Amygdala (tissue), 56 donors: ENCODE measurements around the gene ITGBL1.
A peak's percentile ranks its signal among the peaks of the same experiment; 100 is the strongest.

ENCODE experiments used
- DNase-seq, 56 donors: peaks; one replicate each; lab custom pipeline; 2025; lab: John Stamatoyannopoulos, UW

ITGBL1 gene

GRCh38 chr13:101681834-101682233, 229.4 kb downstream of the ITGBL1 start:
- no peak for DNase-seq

- no peak for DNase-seq
Measured at GRCh38 chr13:101686003-101686402, 233.5 kb downstream of the ITGBL1 start.

GRCh38 chr13:101690871-101691270, 238.4 kb downstream of the ITGBL1 start:
- no peak for DNase-seq

- no peak for DNase-seq
Measured at GRCh38 chr13:101691341-101691860, 238.9 kb downstream of the ITGBL1 start.

- DNase-seq = no peak
Measured at GRCh38 chr13:101695870-101696516, 243.5 kb downstream of the ITGBL1 start.

- DNase-seq = no peak
Measured at GRCh38 chr13:101697745-101698144, 245.3 kb downstream of the ITGBL1 start.

- DNase-seq = no peak
Measured at GRCh38 chr13:101698400-101698799, 245.9 kb downstream of the ITGBL1 start.

- peak in 2 of 56 donors; percentile 0 to 3 for DNase-seq
Measured at GRCh38 chr13:101700598-101700997, 248.1 kb downstream of the ITGBL1 start.

- DNase-seq = no peak
Measured at GRCh38 chr13:101703081-101703480, 250.6 kb downstream of the ITGBL1 start.

GRCh38 chr13:101703838-101704237, 251.4 kb downstream of the ITGBL1 start:
- no peak for DNase-seq

- peak in 1 of 56 donors; percentile 2 for DNase-seq
Measured at GRCh38 chr13:101706651-101707050, 254.2 kb downstream of the ITGBL1 start.

- DNase-seq = no peak
Measured at GRCh38 chr13:101707659-101708058, 255.2 kb downstream of the ITGBL1 start.

GRCh38 chr13:101708115-101708514, 255.6 kb downstream of the ITGBL1 start:
- no peak for DNase-seq

- DNase-seq = no peak
Measured at GRCh38 chr13:101709952-101710351, 257.5 kb downstream of the ITGBL1 start.

- no peak for DNase-seq
Measured at GRCh38 chr13:101711307-101712025, 259.0 kb downstream of the ITGBL1 start.

- DNase-seq = no peak
Measured at GRCh38 chr13:101712026-101712348, 259.5 kb downstream of the ITGBL1 start.

- DNase-seq = no peak
Measured at GRCh38 chr13:101714195-101714594, 261.7 kb downstream of the ITGBL1 start.

GRCh38 chr13:101717353-101717752, 264.9 kb downstream of the ITGBL1 start:
- no peak for DNase-seq

- DNase-seq = no peak
Measured at GRCh38 chr13:101718496-101718895, 266.0 kb downstream of the ITGBL1 start.

- no peak for DNase-seq
Measured at GRCh38 chr13:101726681-101727080, 274.2 kb downstream of the ITGBL1 start.

GRCh38 chr13:101727118-101727517, 274.6 kb downstream of the ITGBL1 start:
- DNase-seq = no peak

GRCh38 chr13:101728021-101728420, 275.5 kb downstream of the ITGBL1 start:
- DNase-seq = no peak
